Femur (tissue), 1 donor: ENCODE measurements around the gene ZDHHC8.

Experiments
- DNase-seq: peaks from one replicate; pipeline ENCODE4 v3.0.0-alpha.2; 2017

ZDHHC8 gene

DNA sequence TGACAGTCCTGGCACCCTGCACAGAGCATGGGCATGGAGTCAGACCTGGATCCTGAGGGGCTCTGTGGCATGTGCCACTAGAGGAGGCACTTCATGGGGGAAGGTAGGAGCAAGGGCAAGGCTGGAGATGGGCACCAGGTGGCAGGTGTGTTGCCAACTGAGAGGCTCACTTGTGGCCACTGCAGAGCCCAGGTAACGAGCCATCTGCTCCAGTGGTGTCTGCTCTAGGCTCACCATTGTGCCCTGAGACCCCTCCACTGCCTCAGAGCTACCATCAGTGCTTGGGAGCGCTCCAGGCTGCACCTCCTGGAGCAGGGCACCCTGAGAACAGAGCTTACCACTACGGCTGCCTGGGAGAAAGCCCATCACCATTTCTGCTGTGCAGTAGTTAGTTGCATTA, 1.3 kb upstream of the ZDHHC8 start:
- no peak for DNase-seq

DNA sequence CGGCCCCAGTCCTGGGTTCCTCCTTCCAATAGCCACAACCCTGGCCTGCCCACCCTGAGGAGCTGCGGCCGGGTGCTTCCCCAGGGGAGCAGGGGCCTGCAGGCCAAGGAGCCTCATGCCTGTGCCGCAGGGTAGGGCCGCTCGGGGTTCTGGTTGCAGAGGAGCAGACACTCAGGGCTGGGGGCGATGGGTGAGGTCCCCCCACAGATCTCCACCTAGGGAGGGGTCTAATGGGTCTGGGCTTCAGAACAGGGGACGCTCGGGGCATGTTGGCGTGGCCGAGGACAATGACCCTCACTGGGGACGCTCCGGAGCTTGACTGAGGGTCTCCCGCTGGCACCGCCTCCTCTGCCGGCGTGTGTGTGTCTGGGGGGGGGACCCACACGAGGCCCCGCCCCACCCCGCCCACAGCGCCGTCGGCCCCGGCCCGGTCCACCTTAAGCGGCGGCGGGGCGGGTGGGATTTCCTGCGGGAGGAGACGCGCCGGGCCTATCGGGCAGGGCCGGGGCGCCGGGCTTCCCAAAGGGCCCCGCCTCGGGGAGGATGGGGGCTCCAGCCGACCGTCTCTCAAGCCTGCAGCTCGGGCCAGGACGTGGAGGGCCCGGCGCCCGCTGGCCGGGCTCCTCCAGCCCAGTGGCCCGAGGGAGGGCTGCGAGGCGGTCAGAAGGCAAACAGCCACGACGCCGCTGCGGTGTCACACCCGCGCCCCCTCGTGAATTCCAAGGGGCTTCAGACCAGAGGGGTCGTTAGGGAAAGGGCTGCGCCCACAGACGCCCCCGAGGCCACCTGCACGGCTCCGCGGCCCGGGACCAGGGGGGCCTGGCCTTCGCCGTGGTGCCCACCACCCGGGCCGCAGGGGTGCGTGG, 640 bp upstream of the ZDHHC8 start:
- peak; percentile 90 for DNase-seq

DNA sequence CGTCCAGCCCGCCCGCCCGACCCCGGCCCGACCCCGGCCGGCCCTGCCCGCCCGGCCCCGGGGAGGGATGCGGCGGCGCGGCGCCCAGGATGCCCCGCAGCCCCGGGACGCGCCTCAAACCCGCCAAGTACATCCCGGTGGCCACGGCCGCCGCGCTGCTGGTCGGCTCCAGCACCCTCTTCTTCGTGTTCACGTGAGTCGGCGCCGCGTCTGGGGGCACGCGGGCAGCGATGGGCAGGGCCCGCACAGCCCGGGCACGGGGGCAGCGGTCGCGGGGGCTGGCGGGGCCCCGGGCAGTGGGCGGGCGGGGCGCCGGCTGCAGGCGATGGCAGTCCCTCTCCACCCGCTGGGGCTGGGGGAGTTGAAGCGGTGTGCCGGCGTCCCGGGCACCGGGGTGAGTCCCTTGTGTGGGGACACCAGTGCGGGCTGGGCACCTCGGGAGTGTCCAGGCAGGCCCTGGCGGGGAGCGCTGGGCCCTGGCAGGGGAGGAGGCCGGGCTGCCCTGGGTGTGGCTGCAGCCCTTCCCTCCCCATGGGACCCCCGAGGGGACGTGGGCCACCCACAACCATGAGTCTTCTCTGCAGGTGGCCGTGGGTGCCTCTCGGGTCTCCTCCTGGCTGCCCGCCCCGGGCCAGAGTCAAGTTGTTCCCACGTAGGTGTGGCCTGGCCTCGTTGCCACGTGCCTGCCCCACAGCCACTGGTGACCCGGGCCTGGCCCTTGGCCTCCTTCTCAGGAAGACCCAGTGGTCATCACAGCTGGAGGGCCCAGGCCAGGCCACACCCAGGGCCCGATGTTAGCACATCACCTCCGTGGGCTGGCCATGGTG, 468 bp downstream of the ZDHHC8 start:
- DNase-seq = peak; percentile 60

DNA sequence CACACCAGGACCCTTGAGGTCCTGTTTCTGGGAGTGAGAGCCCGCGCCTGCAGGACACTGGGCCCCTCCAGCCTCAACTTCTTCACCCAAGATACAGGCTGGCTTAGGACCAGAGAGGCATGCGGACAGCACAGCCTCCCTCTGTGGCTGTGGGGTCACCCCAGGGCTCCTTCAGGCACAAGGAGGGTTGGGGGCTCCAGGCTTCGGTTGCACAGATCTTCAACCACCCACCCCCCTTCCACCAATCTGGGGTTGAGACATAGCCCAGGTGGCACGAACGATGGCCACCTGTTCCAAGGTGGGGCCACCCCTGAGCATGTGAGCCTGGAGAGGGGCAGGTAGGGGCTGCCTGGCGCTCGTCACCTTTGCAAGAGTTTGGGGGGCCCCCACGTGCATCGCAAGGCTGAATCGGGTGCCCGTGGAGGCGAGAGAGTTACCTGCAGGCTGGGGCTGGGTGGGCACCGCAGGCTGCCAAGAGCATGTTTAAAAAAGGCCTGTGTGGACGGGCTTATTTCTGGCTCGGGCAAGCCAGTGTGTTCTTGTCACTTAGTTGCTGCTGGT, 1.2 kb downstream of the ZDHHC8 start:
- no peak for DNase-seq

DNA sequence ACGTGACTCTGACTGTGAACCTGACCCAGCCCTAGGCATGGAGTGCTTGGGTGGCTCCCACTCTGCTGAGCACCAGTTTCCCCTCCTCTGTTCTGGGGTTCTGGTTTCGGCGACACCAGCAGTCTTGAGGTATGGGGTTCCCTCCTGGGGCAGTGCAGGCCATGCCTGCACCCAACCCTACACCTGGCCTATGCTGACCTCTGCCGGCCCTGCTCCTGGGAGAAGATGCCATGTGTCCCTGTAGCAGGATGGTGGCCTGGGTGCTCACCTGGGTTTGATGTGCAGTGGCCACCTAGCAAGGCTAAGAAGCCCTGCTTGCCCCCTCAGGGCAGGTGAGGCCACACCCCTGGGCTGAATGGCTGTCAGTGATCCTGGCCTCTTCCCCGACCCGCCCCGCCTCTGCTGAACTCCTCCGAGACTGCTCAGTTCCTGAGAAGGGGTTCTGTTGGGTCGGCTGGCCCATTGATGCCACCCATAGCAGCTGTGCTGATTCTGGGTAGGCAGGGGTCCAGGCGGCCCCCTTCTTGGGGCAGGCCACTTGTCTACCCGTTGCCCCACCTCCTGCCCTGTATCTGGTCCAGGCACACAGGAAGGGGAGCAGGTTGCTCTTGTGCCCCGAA, 2.4 kb downstream of the ZDHHC8 start:
- DNase-seq = no peak

DNA sequence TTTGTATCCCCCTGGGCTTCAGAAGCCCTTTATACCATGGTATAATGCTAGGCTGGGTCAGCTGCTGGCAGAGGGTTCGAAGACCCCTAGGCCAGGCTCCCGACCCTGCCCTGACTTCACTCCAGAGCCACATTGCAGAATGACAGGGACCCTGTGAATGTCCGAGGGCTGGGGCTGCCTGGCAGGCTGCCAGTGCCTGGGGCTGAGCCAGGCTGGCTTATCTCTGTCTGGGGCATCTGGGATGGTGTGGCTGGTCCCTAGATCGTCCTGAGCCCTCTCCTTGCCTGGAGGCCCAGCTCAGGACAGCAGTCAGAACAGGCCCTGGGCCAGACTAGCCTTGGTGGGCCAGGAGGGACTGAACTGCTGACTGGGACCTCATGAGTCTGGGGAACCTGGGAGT, 3.7 kb downstream of the ZDHHC8 start:
- no peak for DNase-seq

DNA sequence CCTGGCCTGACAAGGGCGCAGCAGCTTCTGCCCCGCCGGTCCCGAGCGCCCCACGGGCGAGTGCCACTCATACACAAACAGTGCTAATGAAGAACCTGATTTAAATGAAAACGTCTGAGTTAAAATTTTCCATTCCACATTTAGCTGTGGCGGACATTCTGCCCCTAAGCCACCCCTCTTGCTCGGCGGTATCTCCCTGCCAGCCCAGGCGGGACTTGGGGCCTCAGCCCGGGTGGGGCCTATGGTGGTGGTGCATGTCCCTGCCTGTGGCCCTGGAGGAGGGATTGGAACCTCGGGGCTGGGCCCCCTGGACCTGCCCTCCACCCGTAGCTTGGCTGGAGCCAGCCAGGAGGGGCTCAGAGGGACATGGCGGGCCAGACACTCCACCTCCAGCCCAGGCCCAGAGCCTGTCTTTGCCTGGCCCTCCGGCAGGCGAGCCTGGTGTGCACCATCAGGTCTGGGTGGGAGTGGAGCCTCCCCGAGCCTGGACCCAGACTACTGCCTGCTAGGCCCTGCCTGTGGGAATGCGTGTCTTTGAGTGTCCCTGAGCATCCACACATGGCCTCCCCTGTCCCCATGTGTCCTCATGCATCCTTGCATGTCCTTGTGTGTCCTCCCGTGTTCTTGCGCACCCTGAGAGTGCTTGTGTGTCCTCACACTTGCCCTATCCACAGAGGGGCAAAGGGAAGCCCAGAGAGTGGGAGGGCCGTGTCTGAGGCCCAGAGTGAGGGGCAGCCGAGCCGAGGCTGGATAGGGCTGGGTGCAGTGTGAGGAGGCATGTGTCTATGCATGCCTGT, 4.4 kb downstream of the ZDHHC8 start:
- DNase-seq = no peak

DNA sequence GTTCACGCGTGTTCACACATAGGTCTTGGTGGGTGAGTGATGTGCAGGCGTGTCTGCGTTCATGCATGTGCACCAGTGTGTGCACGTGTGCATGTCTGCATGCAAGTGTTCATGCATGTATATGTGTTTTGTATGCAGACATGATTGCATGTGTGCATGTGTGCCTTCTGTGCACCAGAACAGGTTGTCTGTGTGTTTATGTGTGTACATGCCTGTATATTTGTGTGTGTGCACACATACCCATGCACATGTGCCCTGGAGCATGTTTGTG, 4.9 kb downstream of the ZDHHC8 start:
- no peak for DNase-seq

DNA sequence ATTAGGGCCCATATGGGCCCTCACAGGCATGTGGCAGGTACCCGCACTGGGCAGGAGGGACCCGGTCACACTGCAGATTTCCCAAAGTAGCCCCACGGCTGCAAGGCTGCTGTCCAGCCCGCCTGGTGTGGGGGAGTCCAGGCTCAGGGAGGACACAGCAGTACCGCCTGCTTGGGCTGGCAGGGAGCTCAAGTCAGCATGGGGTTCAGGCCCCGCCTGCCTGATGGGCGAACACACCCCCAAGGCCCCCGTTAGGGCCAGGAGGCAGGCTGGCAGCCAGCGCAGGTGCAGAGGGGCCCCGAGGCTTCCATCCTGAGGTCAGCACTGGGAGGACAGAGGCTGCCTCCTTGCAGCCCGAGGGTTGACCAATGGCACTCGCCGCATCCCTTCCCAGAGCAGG, 5.5 kb downstream of the ZDHHC8 start:
- no peak for DNase-seq

DNA sequence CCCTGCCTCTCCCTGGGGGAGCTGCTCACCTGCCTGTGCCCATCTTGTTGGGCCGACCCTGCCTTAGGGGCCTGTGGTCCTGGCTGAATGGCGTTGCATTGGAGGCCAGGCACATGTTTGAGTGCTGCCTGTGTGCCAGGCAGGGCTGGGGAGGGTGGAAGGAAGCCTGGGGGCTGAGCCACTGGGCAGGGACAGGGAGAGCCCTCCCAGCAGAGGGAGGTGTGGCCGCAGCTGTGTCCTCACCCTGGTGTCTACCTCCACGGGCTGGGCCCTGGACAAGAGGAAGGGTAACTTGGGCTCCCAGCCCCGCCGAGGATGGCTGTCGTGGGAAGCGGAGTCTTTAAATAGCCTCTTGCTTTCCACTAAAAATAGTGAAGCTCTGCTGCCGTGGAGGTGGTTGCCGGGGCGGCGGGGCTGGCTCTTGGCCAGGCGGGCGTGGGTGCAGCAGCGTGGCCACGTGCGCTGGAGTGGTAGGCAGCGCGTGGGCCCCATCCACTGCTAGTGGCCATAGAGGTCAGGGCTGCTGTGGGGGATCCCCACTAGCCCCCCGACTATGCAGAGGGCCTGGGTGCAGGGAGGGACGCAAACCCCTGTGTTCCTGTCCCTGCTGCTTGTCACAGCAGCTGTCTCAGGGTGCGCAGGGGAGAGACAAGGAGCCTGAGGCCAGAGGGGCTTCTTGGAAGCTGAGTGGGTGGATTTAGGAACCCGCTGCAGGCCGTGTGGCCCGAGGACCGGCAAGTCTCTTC, 6.2 kb downstream of the ZDHHC8 start:
- no peak for DNase-seq

DNA sequence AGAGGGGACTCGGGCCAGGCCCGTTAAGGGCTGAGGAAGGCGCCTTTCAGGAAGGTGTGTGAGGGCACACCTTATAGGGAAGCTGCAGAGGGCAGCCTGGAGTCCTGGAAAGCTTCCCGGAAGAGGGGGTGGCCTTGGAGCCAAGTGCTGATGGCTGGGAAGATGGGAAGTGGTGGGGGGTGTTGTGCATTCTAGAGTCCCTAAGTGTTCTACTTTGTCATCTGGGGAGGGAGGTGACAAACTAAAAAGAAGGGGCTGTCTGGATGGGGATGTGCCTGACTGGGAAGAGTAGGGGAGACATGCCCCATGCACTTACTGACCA, 6.8 kb downstream of the ZDHHC8 start:
- DNase-seq = no peak

DNA sequence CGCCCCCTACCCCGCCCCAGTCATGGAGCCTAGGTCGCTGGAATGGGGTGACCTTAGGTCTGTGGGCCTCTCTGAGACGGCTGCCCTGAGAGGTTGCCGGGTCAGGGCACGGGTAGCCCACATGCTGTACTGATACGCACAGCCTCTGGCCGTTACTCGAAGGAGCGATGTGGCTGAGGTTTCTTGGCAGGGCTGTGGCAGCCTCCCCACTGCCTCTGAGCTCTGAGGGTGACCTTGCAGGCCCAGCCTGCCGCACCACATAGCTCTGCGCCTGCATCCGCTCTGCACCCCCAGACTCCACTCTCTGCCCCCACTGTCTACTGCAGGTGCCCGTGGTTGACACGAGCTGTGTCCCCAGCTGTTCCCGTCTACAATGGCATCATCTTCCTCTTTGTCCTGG, 7.3 kb downstream of the ZDHHC8 start:
- no peak for DNase-seq

DNA sequence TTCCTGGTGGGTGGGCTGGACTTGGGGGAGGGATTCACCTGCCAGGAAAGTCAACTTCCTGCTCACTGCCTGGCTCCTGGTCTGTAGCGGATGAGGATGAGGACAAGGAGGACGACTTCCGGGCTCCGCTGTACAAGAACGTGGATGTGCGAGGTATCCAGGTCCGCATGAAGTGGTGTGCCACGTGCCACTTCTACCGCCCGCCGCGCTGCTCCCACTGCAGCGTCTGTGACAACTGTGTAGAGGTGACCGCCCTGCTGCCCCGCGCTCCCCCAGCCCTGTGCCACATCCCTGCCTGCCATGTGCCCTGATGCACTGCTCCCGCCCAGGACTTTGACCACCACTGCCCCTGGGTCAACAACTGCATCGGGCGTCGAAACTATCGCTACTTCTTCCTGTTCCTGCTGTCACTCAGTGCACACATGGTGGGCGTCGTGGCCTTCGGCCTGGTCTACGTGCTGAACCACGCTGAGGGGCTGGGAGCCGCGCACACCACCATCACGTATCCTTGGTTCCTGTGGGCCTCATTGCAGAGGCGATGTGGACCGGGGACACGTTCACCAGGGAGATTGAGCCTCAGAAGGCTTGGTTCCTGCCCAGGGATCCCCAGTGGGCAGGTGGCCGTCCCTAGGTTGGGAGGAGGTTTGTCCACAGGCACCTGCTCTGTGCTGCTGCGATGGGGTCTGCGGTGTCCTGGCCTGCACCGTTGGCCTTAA, 7.9 kb downstream of the ZDHHC8 start:
- no peak for DNase-seq

DNA sequence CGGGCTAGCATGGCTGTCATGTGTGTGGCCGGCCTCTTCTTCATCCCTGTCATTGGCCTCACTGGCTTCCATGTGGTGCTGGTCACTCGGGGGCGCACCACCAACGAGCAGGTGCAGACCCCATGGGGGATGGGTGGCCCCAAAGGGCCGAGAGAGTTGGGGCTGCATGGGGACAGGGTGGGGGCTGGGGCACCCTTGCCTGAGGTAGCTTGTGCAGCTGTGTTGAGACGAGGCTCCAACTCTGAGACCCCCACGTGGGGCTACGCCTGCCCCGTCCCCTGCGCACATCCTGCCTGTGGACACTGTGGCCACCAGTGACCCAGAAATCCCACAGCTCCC, 8.5 kb downstream of the ZDHHC8 start:
- DNase-seq = no peak

DNA sequence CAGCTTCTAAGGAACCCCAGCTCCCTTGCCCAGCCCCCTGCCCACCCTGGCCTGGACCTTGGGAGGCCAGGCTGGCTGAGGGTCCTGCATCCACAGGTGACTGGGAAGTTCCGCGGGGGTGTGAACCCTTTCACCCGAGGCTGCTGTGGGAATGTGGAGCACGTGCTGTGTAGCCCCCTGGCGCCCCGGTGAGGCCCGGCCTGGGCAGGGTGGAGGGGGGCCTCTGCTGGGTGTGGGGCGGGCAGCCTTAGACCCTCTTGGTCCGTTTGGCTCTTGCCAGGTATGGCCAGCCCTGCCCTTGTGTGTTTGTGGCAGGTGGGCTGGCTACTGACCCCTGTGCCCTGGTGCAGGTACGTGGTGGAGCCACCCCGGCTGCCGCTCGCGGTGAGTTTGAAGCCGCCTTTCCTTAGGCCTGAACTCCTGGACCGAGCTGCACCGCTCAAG, 8.9 kb downstream of the ZDHHC8 start:
- no peak for DNase-seq

DNA sequence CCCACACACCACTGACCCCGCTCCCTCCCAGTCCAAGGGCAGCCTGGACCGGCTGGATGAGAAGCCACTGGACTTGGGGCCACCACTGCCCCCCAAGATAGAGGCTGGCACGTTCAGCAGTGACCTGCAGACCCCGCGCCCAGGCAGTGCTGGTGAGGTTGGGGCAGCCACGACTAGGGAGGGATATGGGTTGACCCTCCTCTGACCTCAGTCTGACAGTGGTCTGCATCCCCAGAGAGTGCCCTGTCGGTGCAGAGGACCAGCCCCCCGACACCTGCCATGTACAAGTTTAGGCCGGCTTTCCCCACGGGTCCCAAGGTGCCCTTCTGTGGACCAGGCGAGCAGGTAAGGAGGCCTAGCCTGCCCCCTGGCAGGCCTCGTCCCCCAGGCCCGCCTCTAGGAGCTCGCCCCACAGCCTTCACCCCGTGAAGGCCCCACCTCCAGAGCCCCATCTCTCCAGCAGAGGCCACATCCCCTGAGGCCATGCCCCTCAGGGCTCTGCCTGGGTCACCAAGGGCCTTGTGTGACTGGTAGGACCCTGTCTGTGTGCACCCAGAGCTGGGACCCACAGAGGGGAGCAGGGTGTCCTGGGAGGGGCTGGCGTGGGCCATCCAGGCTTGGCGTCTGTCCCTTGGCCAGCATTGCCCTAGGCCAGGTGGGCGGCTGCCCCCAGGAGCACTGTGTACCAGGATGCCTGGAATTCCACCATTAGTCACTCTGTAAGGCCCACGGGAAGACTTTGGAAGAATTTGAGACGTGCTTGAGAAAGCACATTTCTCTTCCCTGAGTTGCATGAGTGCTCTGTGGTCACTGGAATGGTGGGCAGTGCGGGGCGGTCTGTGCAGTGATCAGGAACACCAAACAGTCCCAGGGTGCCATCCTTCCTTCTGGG, 9.8 kb downstream of the ZDHHC8 start:
- DNase-seq = no peak

DNA sequence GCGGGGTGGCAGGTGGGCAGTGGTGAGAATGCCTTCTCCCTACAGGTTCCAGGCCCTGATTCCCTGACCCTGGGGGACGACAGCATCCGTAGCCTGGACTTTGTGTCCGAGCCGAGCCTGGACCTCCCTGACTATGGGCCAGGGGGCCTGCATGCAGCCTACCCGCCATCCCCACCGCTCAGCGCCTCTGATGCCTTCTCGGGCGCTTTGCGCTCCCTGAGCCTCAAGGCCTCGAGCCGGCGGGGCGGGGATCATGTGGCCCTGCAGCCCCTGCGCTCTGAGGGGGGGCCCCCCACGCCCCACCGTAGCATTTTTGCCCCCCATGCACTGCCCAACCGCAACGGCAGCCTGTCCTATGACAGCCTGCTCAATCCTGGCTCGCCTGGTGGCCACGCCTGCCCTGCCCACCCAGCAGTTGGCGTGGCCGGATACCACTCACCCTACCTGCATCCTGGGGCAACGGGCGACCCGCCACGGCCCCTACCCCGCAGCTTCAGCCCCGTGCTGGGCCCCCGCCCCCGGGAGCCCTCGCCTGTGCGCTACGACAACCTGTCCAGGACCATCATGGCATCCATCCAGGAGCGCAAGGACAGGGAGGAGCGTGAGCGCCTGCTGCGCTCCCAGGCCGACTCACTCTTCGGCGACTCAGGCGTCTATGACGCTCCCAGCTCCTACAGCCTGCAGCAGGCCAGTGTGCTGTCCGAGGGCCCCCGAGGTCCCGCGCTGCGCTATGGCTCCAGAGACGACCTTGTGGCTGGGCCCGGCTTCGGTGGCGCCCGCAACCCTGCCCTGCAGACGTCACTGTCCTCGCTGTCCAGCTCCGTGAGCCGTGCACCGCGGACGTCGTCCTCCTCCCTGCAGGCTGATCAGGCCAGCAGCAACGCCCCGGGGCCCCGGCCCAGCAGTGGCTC, 11.4 kb downstream of the ZDHHC8 start:
- no peak for DNase-seq

DNA sequence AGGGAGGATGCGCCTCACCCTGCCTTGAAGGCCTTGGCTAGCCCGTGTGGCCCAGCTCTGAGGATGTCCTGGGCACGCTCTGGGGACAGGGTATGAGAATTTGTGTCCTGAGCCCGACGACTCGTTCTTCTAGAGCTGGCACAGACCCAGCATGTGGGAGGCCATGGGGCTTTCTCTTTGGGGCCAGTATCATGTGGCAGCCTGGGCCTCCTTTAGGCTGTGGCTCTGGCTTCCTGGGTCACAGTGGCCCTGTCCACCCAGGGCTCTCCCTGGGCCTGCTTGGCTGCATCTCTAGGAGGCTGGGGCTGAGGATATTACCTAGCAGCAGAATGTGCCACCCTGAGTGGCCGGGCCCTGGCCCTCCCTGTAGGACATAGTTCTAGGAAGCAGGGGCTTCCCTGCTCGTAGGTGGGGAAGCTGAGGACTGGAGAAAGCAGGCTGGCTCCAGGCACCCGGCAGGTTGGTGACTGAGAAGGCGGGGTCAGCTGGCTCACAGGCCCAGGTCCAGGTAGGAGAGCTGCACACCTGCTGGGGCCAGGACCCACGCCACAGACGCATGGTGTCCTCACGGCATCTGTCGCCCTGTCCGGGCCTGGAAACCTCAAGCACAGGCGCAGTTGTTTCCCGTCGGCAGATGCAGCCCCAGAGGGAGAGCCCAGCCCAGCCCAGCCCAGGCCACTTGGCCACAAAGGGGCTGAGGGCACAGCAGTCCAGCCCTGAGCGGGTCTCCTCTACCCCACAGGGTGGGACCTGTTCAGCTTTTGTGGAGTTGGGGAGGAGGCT, 12.5 kb downstream of the ZDHHC8 start:
- DNase-seq = no peak
